ENCODE data around the gene ZSWIM2.
"Not testable (repeated sequence)": the region's sequence is repeated elsewhere in the genome, so short reads cannot be mapped to it uniquely, and the experiment has no call there.

Gene ZSWIM2

GRCh38 chr2:186848873-186849578 is at the start of gene ZSWIM2:
ZSWIM2 (minus strand) TSS chr2:186849170; CDS start chr2:186849130, 40 bp downstream.
- DNase-seq: peak; percentile 10

- not testable (repeated sequence) for DNase-seq
These were observed 47.2 kb upstream of the ZSWIM2 start for GRCh38 chr2:186896220-186896619.

- DNase-seq: no peak
These were observed 46.5 kb upstream of the ZSWIM2 start for GRCh38 chr2:186895451-186895850.

GRCh38 chr2:186894478-186894877 is 45.5 kb upstream of the ZSWIM2 start:
- DNase-seq: no peak

- no peak for DNase-seq
These were observed 43.9 kb upstream of the ZSWIM2 start for GRCh38 chr2:186892821-186893220.

- no peak for DNase-seq
These were observed 42.2 kb upstream of the ZSWIM2 start for GRCh38 chr2:186891185-186891621.

- no peak for DNase-seq
These were observed 40.3 kb upstream of the ZSWIM2 start for GRCh38 chr2:186889101-186889879.

GRCh38 chr2:186887107-186888090 is 38.4 kb upstream of the ZSWIM2 start:
- DNase-seq: no peak

GRCh38 chr2:186884587-186884986 is 35.6 kb upstream of the ZSWIM2 start:
- DNase-seq: no peak

- no peak for DNase-seq
These were observed 34.7 kb upstream of the ZSWIM2 start for GRCh38 chr2:186883666-186884065.

GRCh38 chr2:186882511-186883071 is 33.6 kb upstream of the ZSWIM2 start:
- no peak for DNase-seq

- no peak for DNase-seq
These were observed 32.7 kb upstream of the ZSWIM2 start for GRCh38 chr2:186881660-186882059.

- no peak for DNase-seq
These were observed 30.3 kb upstream of the ZSWIM2 start for GRCh38 chr2:186879312-186879711.

- DNase-seq: no peak
These were observed 25.7 kb upstream of the ZSWIM2 start for GRCh38 chr2:186874713-186875112.

- no peak for DNase-seq
These were observed 22.9 kb upstream of the ZSWIM2 start for GRCh38 chr2:186871881-186872280.

- DNase-seq: no peak
These were observed 19.4 kb upstream of the ZSWIM2 start for GRCh38 chr2:186868344-186868743.

GRCh38 chr2:186862869-186863709 is 14.1 kb upstream of the ZSWIM2 start:
- no peak for DNase-seq

GRCh38 chr2:186855216-186855615 is 6.2 kb upstream of the ZSWIM2 start:
- no peak for DNase-seq

GRCh38 chr2:186853951-186854350 is 5.0 kb upstream of the ZSWIM2 start:
- no peak for DNase-seq

- no peak for DNase-seq
These were observed 3.5 kb upstream of the ZSWIM2 start for GRCh38 chr2:186852508-186852907.

GRCh38 chr2:186842373-186842772 is 6.6 kb downstream of the ZSWIM2 start:
- DNase-seq: no peak

GRCh38 chr2:186841940-186842339 is 7.0 kb downstream of the ZSWIM2 start:
- no peak for DNase-seq
